HepG2 (cell line): ENCODE data around the gene GRK4. TPM values are rescaled to one million over a fixed set of nuclear protein-coding genes. Genes with fewer than 3 reads are reported as not detected.

Experiments used
- ATF7-NPFF ChIP-seq: sonication (generic); formaldehyde crosslinking; IDR thresholded peaks from 2 replicates; pipeline ENCODE4 v1.8.1; 2023; ENCODE audit warnings: mild to moderate bottlenecking, low read depth, missing genetic modification reagents, moderate library complexity
- ESRRA ChIP-seq: sonication (generic); formaldehyde crosslinking; IDR thresholded peaks from 2 replicates; pipeline ENCODE4 v1.5.1; 2020; ENCODE audit warnings: mild to moderate bottlenecking, low read depth, missing genetic modification reagents
- GPN1 ChIP-seq: sonication (generic); formaldehyde crosslinking; IDR thresholded peaks from 2 replicates; pipeline ENCODE4 v1.5.1; 2020; ENCODE audit warnings: missing genetic modification reagents, borderline replicate concordance
- IKZF4 ChIP-seq: sonication (generic); formaldehyde crosslinking; IDR thresholded peaks from 2 replicates; pipeline ENCODE4 v1.5.1; 2020; ENCODE audit warnings: borderline replicate concordance, mild to moderate bottlenecking, low read depth, missing genetic modification reagents; ENCODE audit errors: not compliant biosample characterization
- KLF12 ChIP-seq: sonication (generic); formaldehyde crosslinking; IDR thresholded peaks from 2 replicates; pipeline ENCODE4 v1.4.0; 2020; ENCODE audit warnings: missing genetic modification reagents, borderline replicate concordance
- MAZ ChIP-seq, 2 experiments: sonication (generic) in 1 of 2; formaldehyde crosslinking in 1 of 2; IDR thresholded peaks; 2 replicates each; pipeline versions ENCODE4 v1.5.0 to v1.6.1; 2012 to 2020; ENCODE audit warnings: low read depth in 2 of 2, mild to moderate bottlenecking in 2 of 2, borderline replicate concordance in 1 of 2, improper control_type of control experiment in 1 of 2, low read length in 1 of 2, missing genetic modification reagents in 1 of 2, moderate library complexity in 1 of 2
- NCOA2 ChIP-seq: sonication (generic); formaldehyde crosslinking; IDR thresholded peaks from 2 replicates; pipeline ENCODE4 v1.8.0; 2022; ENCODE audit warnings: inconsistent platforms
- NFE2L2 ChIP-seq: fragments of 150-350 bp; IDR thresholded peaks from 2 replicates; pipeline ENCODE4 v1.6.1; 2014; ENCODE audit warnings: low read length
- PLRG1 ChIP-seq: fragments of 450-650 bp; conservative IDR thresholded peaks from 2 replicates; pipeline ENCODE4 v1.6.1; 2016
- ZNF282 ChIP-seq: fragments of 450-650 bp; IDR thresholded peaks from 2 replicates; pipeline ENCODE4 v1.6.1; 2018; ENCODE audit not compliant: partially characterized antibody
- ZNF326 ChIP-seq: sonication (generic); formaldehyde crosslinking; IDR thresholded peaks from 2 replicates; pipeline ENCODE4 v1.4.0; 2020; ENCODE audit warnings: missing genetic modification reagents, borderline replicate concordance
- ZNF572 ChIP-seq: sonication (generic); formaldehyde crosslinking; IDR thresholded peaks from 2 replicates; pipeline ENCODE4 v1.5.1; 2020; ENCODE audit warnings: mild to moderate bottlenecking, missing genetic modification reagents
- ZNF775 ChIP-seq: sonication (generic); formaldehyde crosslinking; IDR thresholded peaks from 2 replicates; pipeline ENCODE4 v1.4.0; 2020; ENCODE audit warnings: missing genetic modification reagents, mild to moderate bottlenecking, moderate library complexity, borderline replicate concordance
- ZNF776 ChIP-seq: sonication (generic); formaldehyde crosslinking; IDR thresholded peaks from 2 replicates; pipeline ENCODE4 v1.4.0; 2020; ENCODE audit warnings: mild to moderate bottlenecking, missing genetic modification reagents
- ZSCAN31 ChIP-seq: sonication (generic); formaldehyde crosslinking; IDR thresholded peaks from 2 replicates; pipeline ENCODE4 v1.5.0; 2020; ENCODE audit warnings: low read depth, mild to moderate bottlenecking, missing genetic modification reagents
- polyA plus RNA-seq, 8 experiments: library from polyadenylated mRNA; depleted of rRNA in 3 of 8; stranded (reverse) in 7 of 8; unstranded in 1 of 8; fragments of >200 nt; fragmentation: Illumina TruSeq in 4 of 8; extraction: Trizol in 4 of 8; gene quantifications; 2 replicates each; pipeline versions ENCODE4 v1.2.1 to v1.2.3, GENCODE V29; 2011 to 2016; ENCODE audit warnings: low read depth in 4 of 8, missing spikeins in 1 of 8, mixed read lengths in 1 of 8; ENCODE audit not compliant: insufficient read depth in 1 of 8
- total RNA-seq, 5 experiments: library from RNA; depleted of rRNA; stranded (reverse); fragments of >200 nt; fragmentation: Illumina TruSeq; extraction: Trizol; gene quantifications; 2 replicates each; pipeline ENCODE4 v1.2.3, GENCODE V29; 2016; ENCODE audit warnings: low read depth in 1 of 5
- TF ChIP-seq, protein P1 (sequence below): sonication (generic); formaldehyde crosslinking; IDR thresholded peaks from 2 replicates; pipeline ENCODE4 v1.5.0; 2020; ENCODE audit warnings: mild to moderate bottlenecking, low read depth, missing genetic modification reagents, borderline replicate concordance
- TF ChIP-seq, protein P2 (sequence below): sonication (generic); formaldehyde crosslinking; IDR thresholded peaks from 2 replicates; pipeline ENCODE4 v1.5.0; 2020; ENCODE audit warnings: missing genetic modification reagents, mild to moderate bottlenecking, borderline replicate concordance
- TF ChIP-seq, protein P3 (sequence below): sonication (generic); formaldehyde crosslinking; IDR thresholded peaks from 2 replicates; pipeline ENCODE4 v1.8.0; 2022; ENCODE audit warnings: missing genetic modification reagents, mild to moderate bottlenecking, moderate library complexity, borderline replicate concordance
- TF ChIP-seq, protein P4 (sequence below): sonication (generic); formaldehyde crosslinking; conservative IDR thresholded peaks from 2 replicates; pipeline ENCODE4 v1.8.0; 2022; ENCODE audit warnings: missing genetic modification reagents
- TF ChIP-seq, protein P5 (sequence below), 2 experiments: sonication (generic) in 1 of 2; formaldehyde crosslinking in 1 of 2; IDR thresholded peaks; 2 replicates each; pipeline versions ENCODE4 v1.5.1 to v1.6.1; 2011 to 2020; ENCODE audit warnings: borderline replicate concordance in 1 of 2, low read depth in 1 of 2, low read length in 1 of 2, mild to moderate bottlenecking in 1 of 2, missing genetic modification reagents in 1 of 2, moderate library complexity in 1 of 2

Gene GRK4
- total and polyA plus RNA-seq, 2 of the 13 experiments (the other 11 are each of a cell fraction or from before 2014, with no cell fraction given), result 1.8 to 2.0 TPM

DNA sequence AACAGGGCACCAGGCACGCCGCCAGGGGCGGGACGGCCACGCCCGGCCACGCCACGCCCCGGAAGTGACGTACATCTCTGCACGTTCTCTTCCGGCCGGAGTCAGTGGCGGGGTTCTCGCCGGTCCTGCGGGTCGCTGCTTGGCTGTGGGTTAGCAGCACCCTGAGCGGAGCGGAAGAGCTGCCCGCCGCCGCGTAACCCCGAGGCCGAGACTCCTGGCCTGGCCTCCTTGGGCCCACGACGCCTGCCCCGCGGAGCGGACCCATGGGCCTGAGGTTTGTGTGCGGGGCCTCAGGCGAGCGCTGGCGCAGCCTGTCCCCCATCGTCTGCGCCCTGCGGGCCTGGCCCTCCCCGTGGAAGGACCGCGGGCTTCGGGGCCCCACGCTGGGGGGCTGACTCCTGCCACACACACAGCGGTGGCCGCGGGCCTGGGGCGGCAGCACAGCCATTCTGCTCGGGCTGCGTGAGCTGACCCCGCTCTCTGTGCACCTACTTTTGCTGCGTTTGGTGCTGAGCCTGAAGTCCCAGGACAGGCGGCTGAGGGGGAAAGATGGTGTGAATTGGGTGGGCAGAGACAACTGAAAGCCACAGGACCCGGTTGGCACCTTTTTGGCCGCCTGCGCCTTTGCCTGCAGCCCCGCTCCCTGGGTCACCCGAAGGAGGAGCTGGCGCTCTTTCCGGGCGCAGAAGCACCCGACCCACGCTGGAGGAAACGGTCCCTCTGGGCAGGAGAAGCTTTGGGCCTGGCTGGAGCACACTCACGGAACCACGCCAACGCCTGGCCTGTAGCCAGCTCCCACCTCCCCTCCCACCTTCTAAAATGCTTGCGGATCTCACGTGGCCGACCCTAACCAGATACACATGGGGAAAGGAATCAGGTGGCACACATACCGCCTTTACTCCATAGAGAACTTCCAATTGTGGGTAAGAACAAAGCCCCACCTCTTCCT lies 28.3 kb upstream of the GRK4 start (continued):
- TF ChIP-seq ZNF282 (no peak), ESRRA (CRISPR knock-in tag) (no peak), ZNF775 (no peak), ZNF776 (peak; percentile 89; the same call in 1 of the 2 replicates), GPN1 (CRISPR knock-in tag) (no peak), ZNF326 (CRISPR knock-in tag) (no peak), KLF12 (CRISPR knock-in tag) (peak; percentile 93; the same call in 1 of the 2 replicates), ZSCAN31 (peak; percentile 91), MAZ (IDR thresholded peaks at IDR 0.05; ENCODE audit: borderline replicate concordance, low read depth, low read length) (no peak), MAZ (CRISPR knock-in tag; IDR thresholded peaks at IDR 0.05; ENCODE audit: low read depth) (peak; percentile 79), NFE2L2 (no peak), NCOA2 (CRISPR knock-in tag) (peak; percentile 34; the same call in 1 of the 2 replicates), IKZF4 (no peak), ZNF572 (CRISPR knock-in tag) (no peak), ATF7-NPFF (CRISPR knock-in tag) (peak; percentile 75), PLRG1 (no peak)
- TF ChIP-seq, protein P1, sequence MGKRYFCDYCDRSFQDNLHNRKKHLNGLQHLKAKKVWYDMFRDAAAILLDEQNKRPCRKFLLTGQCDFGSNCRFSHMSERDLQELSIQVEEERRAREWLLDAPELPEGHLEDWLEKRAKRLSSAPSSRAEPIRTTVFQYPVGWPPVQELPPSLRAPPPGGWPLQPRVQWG (CRISPR knock-in tag), result no peak
- TF ChIP-seq, protein P2, sequence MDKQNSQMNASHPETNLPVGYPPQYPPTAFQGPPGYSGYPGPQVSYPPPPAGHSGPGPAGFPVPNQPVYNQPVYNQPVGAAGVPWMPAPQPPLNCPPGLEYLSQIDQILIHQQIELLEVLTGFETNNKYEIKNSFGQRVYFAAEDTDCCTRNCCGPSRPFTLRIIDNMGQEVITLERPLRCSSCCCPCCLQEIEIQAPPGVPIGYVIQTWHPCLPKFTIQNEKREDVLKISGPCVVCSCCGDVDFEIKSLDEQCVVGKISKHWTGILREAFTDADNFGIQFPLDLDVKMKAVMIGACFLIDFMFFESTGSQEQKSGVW (CRISPR knock-in tag), result no peak
- TF ChIP-seq, protein P3, sequence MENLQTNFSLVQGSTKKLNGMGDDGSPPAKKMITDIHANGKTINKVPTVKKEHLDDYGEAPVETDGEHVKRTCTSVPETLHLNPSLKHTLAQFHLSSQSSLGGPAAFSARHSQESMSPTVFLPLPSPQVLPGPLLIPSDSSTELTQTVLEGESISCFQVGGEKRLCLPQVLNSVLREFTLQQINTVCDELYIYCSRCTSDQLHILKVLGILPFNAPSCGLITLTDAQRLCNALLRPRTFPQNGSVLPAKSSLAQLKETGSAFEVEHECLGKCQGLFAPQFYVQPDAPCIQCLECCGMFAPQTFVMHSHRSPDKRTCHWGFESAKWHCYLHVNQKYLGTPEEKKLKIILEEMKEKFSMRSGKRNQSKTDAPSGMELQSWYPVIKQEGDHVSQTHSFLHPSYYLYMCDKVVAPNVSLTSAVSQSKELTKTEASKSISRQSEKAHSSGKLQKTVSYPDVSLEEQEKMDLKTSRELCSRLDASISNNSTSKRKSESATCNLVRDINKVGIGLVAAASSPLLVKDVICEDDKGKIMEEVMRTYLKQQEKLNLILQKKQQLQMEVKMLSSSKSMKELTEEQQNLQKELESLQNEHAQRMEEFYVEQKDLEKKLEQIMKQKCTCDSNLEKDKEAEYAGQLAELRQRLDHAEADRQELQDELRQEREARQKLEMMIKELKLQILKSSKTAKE (CRISPR knock-in tag), result no peak
- TF ChIP-seq, protein P4, sequence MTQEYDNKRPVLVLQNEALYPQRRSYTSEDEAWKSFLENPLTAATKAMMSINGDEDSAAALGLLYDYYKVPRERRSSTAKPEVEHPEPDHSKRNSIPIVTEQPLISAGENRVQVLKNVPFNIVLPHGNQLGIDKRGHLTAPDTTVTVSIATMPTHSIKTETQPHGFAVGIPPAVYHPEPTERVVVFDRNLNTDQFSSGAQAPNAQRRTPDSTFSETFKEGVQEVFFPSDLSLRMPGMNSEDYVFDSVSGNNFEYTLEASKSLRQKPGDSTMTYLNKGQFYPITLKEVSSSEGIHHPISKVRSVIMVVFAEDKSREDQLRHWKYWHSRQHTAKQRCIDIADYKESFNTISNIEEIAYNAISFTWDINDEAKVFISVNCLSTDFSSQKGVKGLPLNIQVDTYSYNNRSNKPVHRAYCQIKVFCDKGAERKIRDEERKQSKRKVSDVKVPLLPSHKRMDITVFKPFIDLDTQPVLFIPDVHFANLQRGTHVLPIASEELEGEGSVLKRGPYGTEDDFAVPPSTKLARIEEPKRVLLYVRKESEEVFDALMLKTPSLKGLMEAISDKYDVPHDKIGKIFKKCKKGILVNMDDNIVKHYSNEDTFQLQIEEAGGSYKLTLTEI, result no peak
- TF ChIP-seq, protein P5, sequence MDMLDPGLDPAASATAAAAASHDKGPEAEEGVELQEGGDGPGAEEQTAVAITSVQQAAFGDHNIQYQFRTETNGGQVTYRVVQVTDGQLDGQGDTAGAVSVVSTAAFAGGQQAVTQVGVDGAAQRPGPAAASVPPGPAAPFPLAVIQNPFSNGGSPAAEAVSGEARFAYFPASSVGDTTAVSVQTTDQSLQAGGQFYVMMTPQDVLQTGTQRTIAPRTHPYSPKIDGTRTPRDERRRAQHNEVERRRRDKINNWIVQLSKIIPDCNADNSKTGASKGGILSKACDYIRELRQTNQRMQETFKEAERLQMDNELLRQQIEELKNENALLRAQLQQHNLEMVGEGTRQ (IDR thresholded peaks at IDR 0.05; ENCODE audit: low read depth, low read length), result no peak
- TF ChIP-seq, protein P5 (CRISPR knock-in tag; IDR thresholded peaks at IDR 0.05; ENCODE audit: borderline replicate concordance), result no peak
